Measurements from ENCODE around the gene PHF1. TPM values are rescaled to one million over a fixed set of nuclear protein-coding genes. Genes with fewer than 3 reads are reported as not detected.

PHF1 gene
- total and polyA plus RNA-seq, 2 of the 13 experiments (the other 11 are each of a cell fraction or from before 2014, with no cell fraction given): 25.4 to 61.9 TPM

DNA sequence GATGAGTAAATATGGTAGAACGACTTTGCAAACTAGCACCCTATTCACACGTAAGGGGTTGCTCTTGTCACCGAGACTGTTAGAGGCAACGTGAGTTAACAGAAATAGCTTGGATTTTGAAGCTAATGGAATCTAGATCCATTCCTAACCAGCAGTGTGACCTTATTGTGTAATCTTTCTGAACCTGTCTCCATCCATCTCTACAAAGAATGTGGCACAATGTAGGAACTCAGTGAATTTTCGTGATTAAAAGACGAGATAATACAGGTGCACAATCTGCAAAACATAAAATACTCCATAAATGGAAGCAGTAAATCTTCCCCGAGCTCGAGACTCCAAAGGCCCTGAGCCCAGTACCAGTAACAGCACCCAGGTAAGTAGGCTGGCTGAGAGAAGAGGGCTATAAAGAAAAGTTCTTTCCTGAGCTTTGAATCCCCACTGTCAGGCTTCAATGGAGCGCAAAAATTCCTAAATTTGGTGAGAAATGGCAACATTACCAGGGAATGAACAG, 20.0 kb upstream of the PHF1 start:
- Histone ChIP-seq H3K27ac (ENCODE audit: extremely low read length, insufficient read depth, low read length) (peak overlapping the region; percentile 70), H3K4me3 (replicated peaks in 1 of 3; ENCODE audit: insufficient read depth in 1 of 3, low read depth in 2 of 3, low read length in 3 of 3) (peak overlapping the region; percentile 3 to 95 (median 27); a peak in 4 of 6 replicates), H3K9me3 (ENCODE audit: low read length) (no peaks in the 10 kb centered on the region), H3K36me3 (replicated peaks in 1 of 2; ENCODE audit: control insufficient read depth in 1 of 2, insufficient read depth in 2 of 2, low read length in 2 of 2) (no peaks in the 10 kb centered on the region; a peak in 1 of 5 replicates), H3K27me3 (ENCODE audit: control insufficient read depth in 1 of 2, insufficient read depth in 2 of 2, low read length in 2 of 2) (no peaks in the 10 kb centered on the region; a peak in 1 of 5 replicates), H3K4me2 (ENCODE audit: low read depth, low read length) (peak overlapping the region; percentile 72), H2AFZ (ENCODE audit: low read length) (peak overlapping the region; percentile 97), H3K4me1 (ENCODE audit: insufficient read depth, low read length) (peaks cover 44% of the 10 kb centered on the region), H3K79me2 (ENCODE audit: insufficient read depth, low read length) (peaks cover 41% of the 10 kb centered on the region), H4K20me1 (ENCODE audit: insufficient read depth, low read length) (no peaks in the 10 kb centered on the region), H3K9ac (ENCODE audit: insufficient read depth, low read depth, low read length) (peak overlapping the region; percentile 60)
- BruUV-seq (replicated peaks): TSS peak; percentile 93
- intact Hi-C loops (cut with micrococcal nuclease; ENCODE audit: unreplicated experiment): loop anchor here (1.0 to 5.0 kb wide), 5 partner anchors 19 to 194 kb away; partner anchors contain the start of gene CUTA
- ChIA-PET CTCF (ENCODE audit: low intra/inter-chr PET ratio, low total read pairs) (interaction anchor here (1.0 to 1.5 kb wide), 3 partner anchors 35 to 110 kb away, joined by 3 to 19 read pairs (median 5); no protein-coding TSS in a partner anchor), POLR2A (interaction anchor here (1.0 to 1.5 kb wide), 6 partner anchors 19 to 119 kb away, joined by 4 to 8 read pairs (median 6); partner anchors contain the start of genes CUTA, PHF1, RPS18 and VPS52)
- WGBS (ENCODE audit: low lambda C conversion rate): 69% methylated on average over 9 of the region's 9 CpGs
- ATAC-seq (no peak), FAIRE-seq (no peak), DNase-seq (ENCODE audit: low spot score) (no peak)
- in situ Hi-C loops (cut with HindIII; ENCODE audit: extremely low pct_ligation_motif_present, low pct_unique_long_range_greater_than_20kb): no loop called here
- peak; percentile 87 for TF ChIP-seq EHMT2 (IDR thresholded peaks at IDR 0.05; ENCODE audit: borderline replicate concordance, low read depth, low read length)
- peak in 1 of 2 experiments; percentile 51; a peak in 1 of 4 replicates for TF ChIP-seq POLR2A (IDR thresholded peaks at IDR 0.05; ENCODE audit: insufficient read depth in 1 of 2, low read depth in 2 of 2, low read length in 2 of 2)
- TF ChIP-seq, protein P1, sequence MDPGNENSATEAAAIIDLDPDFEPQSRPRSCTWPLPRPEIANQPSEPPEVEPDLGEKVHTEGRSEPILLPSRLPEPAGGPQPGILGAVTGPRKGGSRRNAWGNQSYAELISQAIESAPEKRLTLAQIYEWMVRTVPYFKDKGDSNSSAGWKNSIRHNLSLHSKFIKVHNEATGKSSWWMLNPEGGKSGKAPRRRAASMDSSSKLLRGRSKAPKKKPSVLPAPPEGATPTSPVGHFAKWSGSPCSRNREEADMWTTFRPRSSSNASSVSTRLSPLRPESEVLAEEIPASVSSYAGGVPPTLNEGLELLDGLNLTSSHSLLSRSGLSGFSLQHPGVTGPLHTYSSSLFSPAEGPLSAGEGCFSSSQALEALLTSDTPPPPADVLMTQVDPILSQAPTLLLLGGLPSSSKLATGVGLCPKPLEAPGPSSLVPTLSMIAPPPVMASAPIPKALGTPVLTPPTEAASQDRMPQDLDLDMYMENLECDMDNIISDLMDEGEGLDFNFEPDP (CRISPR knock-in tag; conservative IDR thresholded peaks at IDR 0.05): 0 out of 2 replicates have a peak, but pooled peaks have one; percentile 63
- TF ChIP-seq, protein P2, sequence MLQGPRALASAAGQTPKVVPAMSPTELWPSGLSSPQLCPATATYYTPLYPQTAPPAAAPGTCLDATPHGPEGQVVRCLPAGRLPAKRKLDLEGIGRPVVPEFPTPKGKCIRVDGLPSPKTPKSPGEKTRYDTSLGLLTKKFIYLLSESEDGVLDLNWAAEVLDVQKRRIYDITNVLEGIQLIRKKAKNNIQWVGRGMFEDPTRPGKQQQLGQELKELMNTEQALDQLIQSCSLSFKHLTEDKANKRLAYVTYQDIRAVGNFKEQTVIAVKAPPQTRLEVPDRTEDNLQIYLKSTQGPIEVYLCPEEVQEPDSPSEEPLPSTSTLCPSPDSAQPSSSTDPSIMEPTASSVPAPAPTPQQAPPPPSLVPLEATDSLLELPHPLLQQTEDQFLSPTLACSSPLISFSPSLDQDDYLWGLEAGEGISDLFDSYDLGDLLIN (CRISPR knock-in tag; IDR thresholded peaks at IDR 0.05; ENCODE audit: borderline replicate concordance): no peak
- peak; percentile 7; the same call in 1 of the 2 replicates for TF ChIP-seq ZNF138 (CRISPR knock-in tag; IDR thresholded peaks at IDR 0.05; ENCODE audit: low read depth)
- TF ChIP-seq ZNF816 (CRISPR knock-in tag; IDR thresholded peaks at IDR 0.05; ENCODE audit: borderline replicate concordance): 0 out of 2 replicates have a peak, but pooled peaks have one; percentile 81
- TF ChIP-seq ZFP36 (IDR thresholded peaks at IDR 0.05; ENCODE audit: borderline replicate concordance, low read depth, low read length, partially characterized antibody): no peak
- TF ChIP-seq SALL2 (CRISPR knock-in tag; IDR thresholded peaks at IDR 0.05): no peak
- no peak for TF ChIP-seq HES4 (CRISPR knock-in tag; IDR thresholded peaks at IDR 0.05; ENCODE audit: borderline replicate concordance)
- TF ChIP-seq ZNF350 (CRISPR knock-in tag; IDR thresholded peaks at IDR 0.05; ENCODE audit: borderline replicate concordance, low read depth): no peak
- TF ChIP-seq PHF21A (CRISPR knock-in tag; IDR thresholded peaks at IDR 0.05): no peak
- no peak for TF ChIP-seq TCF12 (IDR thresholded peaks at IDR 0.05)
- 0 out of 2 replicates have a peak, but pooled peaks have one; percentile 49 for TF ChIP-seq TCF12 (CRISPR knock-in tag; IDR thresholded peaks at IDR 0.05)
- TF ChIP-seq FOXP1 (IDR thresholded peaks at IDR 0.05): no peak
- no peak for TF ChIP-seq FOXP1 (CRISPR knock-in tag; IDR thresholded peaks at IDR 0.05)
- no peak for TF ChIP-seq PRPF4 (IDR thresholded peaks at IDR 0.05; ENCODE audit: low read depth, low read length, poor library complexity, severe bottlenecking)
- TF ChIP-seq MTA1 (CRISPR knock-in tag; IDR thresholded peaks at IDR 0.05; ENCODE audit: borderline replicate concordance): no peak
- TF ChIP-seq, protein P3, sequence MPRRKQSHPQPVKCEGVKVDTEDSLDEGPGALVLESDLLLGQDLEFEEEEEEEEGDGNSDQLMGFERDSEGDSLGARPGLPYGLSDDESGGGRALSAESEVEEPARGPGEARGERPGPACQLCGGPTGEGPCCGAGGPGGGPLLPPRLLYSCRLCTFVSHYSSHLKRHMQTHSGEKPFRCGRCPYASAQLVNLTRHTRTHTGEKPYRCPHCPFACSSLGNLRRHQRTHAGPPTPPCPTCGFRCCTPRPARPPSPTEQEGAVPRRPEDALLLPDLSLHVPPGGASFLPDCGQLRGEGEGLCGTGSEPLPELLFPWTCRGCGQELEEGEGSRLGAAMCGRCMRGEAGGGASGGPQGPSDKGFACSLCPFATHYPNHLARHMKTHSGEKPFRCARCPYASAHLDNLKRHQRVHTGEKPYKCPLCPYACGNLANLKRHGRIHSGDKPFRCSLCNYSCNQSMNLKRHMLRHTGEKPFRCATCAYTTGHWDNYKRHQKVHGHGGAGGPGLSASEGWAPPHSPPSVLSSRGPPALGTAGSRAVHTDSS (CRISPR knock-in tag; conservative IDR thresholded peaks at IDR 0.05): no peak
- no peak for TF ChIP-seq ZBTB21 (CRISPR knock-in tag; IDR thresholded peaks at IDR 0.05)
- TF ChIP-seq ZNF260 (CRISPR knock-in tag; IDR thresholded peaks at IDR 0.05; ENCODE audit: borderline replicate concordance, low read depth): no peak
- TF ChIP-seq ZNF383 (CRISPR knock-in tag; IDR thresholded peaks at IDR 0.05; ENCODE audit: borderline replicate concordance): 0 out of 2 replicates have a peak, but pooled peaks have one; percentile 6
